Body of pancreas (tissue), 4 donors: ENCODE results near the gene TPP2. TPM values are rescaled to one million over a fixed set of nuclear protein-coding genes. Genes with fewer than 3 reads are reported as not detected.

Source experiments
- ATAC-seq: fragments of 150-250 bp; one replicate; pipeline ENCODE4 v1.9.1; 2016
- DNase-seq, 4 donors: peaks; one replicate each; pipeline ENCODE4 v3.0.0-alpha.2; 2019
- H3K27ac ChIP-seq, 4 donors: fragments of 200-600 bp; sonication (generic); 1 replicate in 3 of 4; 2 replicates in 1 of 4; pipeline versions ENCODE4 v1.5.1 to v1.6.1; 2016 to 2019; ENCODE audit warnings: mild to moderate bottlenecking in 1 of 4, mixed read lengths in 1 of 4, moderate library complexity in 1 of 4
- H3K27me3 ChIP-seq, 2 donors: fragments of 200-600 bp; sonication (generic); one replicate each; pipeline ENCODE4 v1.6.0; 2016; ENCODE audit warnings: mild to moderate bottlenecking in 1 of 2
- H3K36me3 ChIP-seq, 2 donors: fragments of 200-600 bp; sonication (generic); replicated peaks in 1 of 2; 2 replicates each; pipeline ENCODE4 v1.5.1; 2016; ENCODE audit warnings: low read depth in 2 of 2; ENCODE audit not compliant: insufficient read depth in 1 of 2
- H3K4me1 ChIP-seq: fragments of 200-600 bp; sonication (generic); one replicate; pipeline ENCODE4 v1.6.0; 2016
- H3K4me3 ChIP-seq, 2 donors: fragments of 200-600 bp; sonication (generic); 1 replicate in 1 of 2; 2 replicates in 1 of 2; pipeline ENCODE4 v1.5.1; 2016 to 2019
- H3K9me3 ChIP-seq, 3 donors: fragments of 200-600 bp; sonication (generic); 1 replicate in 2 of 3; 2 replicates in 1 of 3; pipeline ENCODE4 v1.5.1; 2016
- POLR2A ChIP-seq, 3 donors: fragments of 450-650 bp; IDR thresholded peaks; one replicate each; pipeline ENCODE4 v1.6.1; 2016; ENCODE audit warnings: antibody characterized with exemption in 3 of 3, mild to moderate bottlenecking in 2 of 3
- WGBS, 2 donors: methylation state at CpG; one replicate each; pipeline ENCODE4 v1.1.5; 2017; 5-methylcytosine and 5-hydroxymethylcytosine counted together
- intact Hi-C: fragments of 100-400 bp; cut with DNase I; formaldehyde crosslinking; loops from one replicate; pipeline ENCODE4 v1.15.1; 2023
- total RNA-seq, 2 donors: library from RNA; depleted of rRNA; stranded (reverse); fragments of >200 nt; gene quantifications; one replicate each; pipeline ENCODE4 v1.1.0, GENCODE V29; 2016
- TF ChIP-seq, protein P1 (sequence below), 7 experiments: fragments of 450-650 bp in 4 of 7; fragments of 200-600 bp in 3 of 7; sonication (generic) in 3 of 7; IDR thresholded peaks; one replicate each; pipeline ENCODE4 v1.5.1; 2016 to 2019; ENCODE audit warnings: antibody characterized with exemption in 7 of 7

TPP2 gene
- total RNA-seq, 2 donors from 2014 or later, result 29.3 to 73.5 TPM

DNA sequence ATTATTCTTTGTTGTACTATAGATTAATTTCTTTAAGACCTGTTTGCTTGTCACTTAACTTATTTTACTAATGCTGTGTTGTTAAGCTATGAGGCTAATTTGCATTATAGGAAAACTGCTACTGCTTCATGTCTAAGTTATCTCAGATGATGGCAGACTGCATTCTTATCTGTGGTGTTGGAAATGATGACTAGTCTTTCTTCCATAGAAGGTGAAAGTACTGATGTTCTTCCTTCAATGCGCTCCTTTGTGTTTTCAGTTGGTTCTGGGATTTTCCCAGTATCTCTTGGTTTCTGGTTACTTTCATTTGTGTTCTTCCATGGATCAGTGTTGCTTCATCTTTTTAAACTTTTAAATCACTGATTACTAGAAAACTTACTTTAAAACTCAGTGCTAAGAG lies 46.9 kb downstream of the TPP2 start:
- no peak for DNase-seq
- TF ChIP-seq, protein P1, sequence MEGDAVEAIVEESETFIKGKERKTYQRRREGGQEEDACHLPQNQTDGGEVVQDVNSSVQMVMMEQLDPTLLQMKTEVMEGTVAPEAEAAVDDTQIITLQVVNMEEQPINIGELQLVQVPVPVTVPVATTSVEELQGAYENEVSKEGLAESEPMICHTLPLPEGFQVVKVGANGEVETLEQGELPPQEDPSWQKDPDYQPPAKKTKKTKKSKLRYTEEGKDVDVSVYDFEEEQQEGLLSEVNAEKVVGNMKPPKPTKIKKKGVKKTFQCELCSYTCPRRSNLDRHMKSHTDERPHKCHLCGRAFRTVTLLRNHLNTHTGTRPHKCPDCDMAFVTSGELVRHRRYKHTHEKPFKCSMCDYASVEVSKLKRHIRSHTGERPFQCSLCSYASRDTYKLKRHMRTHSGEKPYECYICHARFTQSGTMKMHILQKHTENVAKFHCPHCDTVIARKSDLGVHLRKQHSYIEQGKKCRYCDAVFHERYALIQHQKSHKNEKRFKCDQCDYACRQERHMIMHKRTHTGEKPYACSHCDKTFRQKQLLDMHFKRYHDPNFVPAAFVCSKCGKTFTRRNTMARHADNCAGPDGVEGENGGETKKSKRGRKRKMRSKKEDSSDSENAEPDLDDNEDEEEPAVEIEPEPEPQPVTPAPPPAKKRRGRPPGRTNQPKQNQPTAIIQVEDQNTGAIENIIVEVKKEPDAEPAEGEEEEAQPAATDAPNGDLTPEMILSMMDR (IDR thresholded peaks at IDR 0.05), result no peak
- no peak for TF ChIP-seq POLR2A (IDR thresholded peaks at IDR 0.05)
- no peak for ATAC-seq
- intact Hi-C loops, result no loop called here
- Histone ChIP-seq H3K9me3 (no peaks in the 10 kb centered on the region), H3K4me3 (no peak overlapping the region), H3K36me3 (peaks cover 0 to 25% of the 10 kb centered on the region in 2 donors), H3K27ac (no peak overlapping the region), H3K27me3 (no peaks in the 10 kb centered on the region), H3K4me1 (peaks cover 11% of the 10 kb centered on the region)
- 92 to 100% methylated on average over 1 of the region's 1 CpG for WGBS, 2 donors

GRCh38 chr13:102645701-102646100 lies 48.9 kb downstream of the TPP2 start:
- peaks cover 0 to 31% of the 10 kb centered on the region in 2 donors for H3K36me3 ChIP-seq
- ATAC-seq (no peak), DNase-seq (no peak)
- H3K27me3 ChIP-seq, result no peaks in the 10 kb centered on the region
- intact Hi-C loops, result no loop called here
- 83 to 91% methylated on average over 1 of the region's 1 CpG for WGBS, 2 donors
- no peak overlapping the region for H3K4me3 ChIP-seq
- H3K9me3 ChIP-seq, result no peaks in the 10 kb centered on the region
- TF ChIP-seq, protein P1 (IDR thresholded peaks at IDR 0.05), result no peak
- TF ChIP-seq POLR2A (IDR thresholded peaks at IDR 0.05), result no peak
- H3K27ac ChIP-seq, result no peak overlapping the region
- peaks cover 11% of the 10 kb centered on the region for H3K4me1 ChIP-seq

DNA sequence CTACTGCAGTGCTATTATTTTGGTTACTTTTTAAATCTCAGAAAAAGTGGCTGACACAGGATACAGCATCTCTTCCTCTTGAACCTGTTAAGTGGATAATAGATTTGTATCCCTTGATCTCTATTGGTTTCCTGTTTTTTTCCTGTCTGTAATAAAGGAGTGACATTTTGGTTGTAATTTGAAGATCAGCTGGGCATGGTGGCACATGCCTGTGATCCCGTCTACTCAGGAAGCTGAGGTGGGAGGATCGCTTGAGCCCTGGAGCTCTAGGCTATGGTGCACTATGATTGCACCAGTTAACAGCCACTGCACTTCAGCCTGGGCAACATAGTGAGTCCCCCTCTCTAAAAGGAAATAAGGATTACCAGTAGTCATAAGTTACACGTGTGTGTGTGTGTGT lies 51.3 kb downstream of the TPP2 start:
- Histone ChIP-seq H3K4me1 (no peaks in the 10 kb centered on the region), H3K27ac (no peak overlapping the region), H3K9me3 (peaks cover 0 to 2% (median 0%) of the 10 kb centered on the region in 3 donors), H3K27me3 (no peaks in the 10 kb centered on the region), H3K36me3 (peaks cover 0 to 31% of the 10 kb centered on the region in 2 donors), H3K4me3 (no peak overlapping the region)
- TF ChIP-seq, protein P1 (IDR thresholded peaks at IDR 0.05), result no peak
- TF ChIP-seq POLR2A (IDR thresholded peaks at IDR 0.05), result no peak
- WGBS, 2 donors, result 76 to 81% methylated on average over 3 of the region's 3 CpGs
- DNase-seq (no peak), ATAC-seq (no peak)
- intact Hi-C loops, result no loop called here

DNA sequence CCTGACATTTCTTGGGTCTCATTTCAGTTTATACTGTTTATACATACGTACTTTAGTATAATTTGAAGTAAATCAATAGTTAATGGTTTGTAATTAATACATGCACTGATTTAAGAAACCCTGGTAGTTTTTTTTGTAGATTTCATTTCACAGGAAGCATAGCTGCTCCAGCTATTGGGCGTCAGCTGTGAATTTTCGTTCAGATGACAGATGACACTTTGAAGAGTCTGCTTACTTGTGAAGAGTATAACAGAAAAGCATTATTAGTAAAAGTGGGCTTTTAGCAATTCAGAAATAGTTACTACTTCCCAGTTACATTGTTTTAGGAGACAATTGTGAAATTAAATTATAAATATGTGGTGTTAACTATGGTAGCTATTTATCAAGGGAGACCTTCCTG lies 53.7 kb downstream of the TPP2 start:
- TF ChIP-seq POLR2A (IDR thresholded peaks at IDR 0.05), result no peak
- TF ChIP-seq, protein P1 (IDR thresholded peaks at IDR 0.05), result no peak
- peaks cover 0 to 30% of the 10 kb centered on the region in 2 donors for H3K36me3 ChIP-seq
- no peaks in the 10 kb centered on the region for H3K27me3 ChIP-seq
- ATAC-seq, result no peak
- intact Hi-C loops, result no loop called here
- H3K9me3 ChIP-seq, result peaks cover 0 to 2% (median 0%) of the 10 kb centered on the region in 3 donors
- no peaks in the 10 kb centered on the region for H3K4me1 ChIP-seq
- 91 to 94% methylated on average over 3 of the region's 3 CpGs for WGBS, 2 donors
- H3K27ac ChIP-seq, result no peak overlapping the region
- DNase-seq, result no peak
- H3K4me3 ChIP-seq, result no peak overlapping the region

DNA sequence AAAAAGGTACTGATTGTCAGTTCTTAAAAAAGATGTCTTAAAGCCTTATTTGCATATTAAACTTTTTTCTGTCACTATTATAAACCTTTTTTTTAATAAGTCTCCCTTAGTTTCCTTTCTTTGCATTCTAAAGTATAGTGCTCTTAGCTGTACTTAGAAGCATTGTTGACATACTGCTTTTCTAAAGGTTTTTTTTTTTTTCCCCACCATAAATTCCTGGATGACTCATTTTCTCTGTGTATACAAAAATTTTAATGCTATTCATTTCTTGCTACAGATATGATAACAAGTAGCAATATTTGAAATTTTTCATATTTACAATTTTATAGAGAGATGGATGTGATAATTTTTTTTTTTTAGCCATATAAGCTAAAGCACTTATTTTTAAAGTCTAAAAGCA lies 54.6 kb downstream of the TPP2 start:
- Histone ChIP-seq H3K4me3 (no peak overlapping the region), H3K4me1 (no peaks in the 10 kb centered on the region), H3K27ac (no peak overlapping the region), H3K27me3 (no peaks in the 10 kb centered on the region), H3K36me3 (peaks cover 0 to 23% of the 10 kb centered on the region in 2 donors), H3K9me3 (peaks cover 0 to 2% (median 0%) of the 10 kb centered on the region in 3 donors)
- intact Hi-C loops, result no loop called here
- TF ChIP-seq, protein P1 (IDR thresholded peaks at IDR 0.05), result no peak
- no peak for TF ChIP-seq POLR2A (IDR thresholded peaks at IDR 0.05)
- ATAC-seq (no peak), DNase-seq (no peak)
